ENCODE results near the gene TARM1. TPM values are rescaled to one million over a fixed set of nuclear protein-coding genes. Genes with fewer than 3 reads are reported as not detected.

TARM1 gene
- total and polyA plus RNA-seq, 4 donors = 0.60 to 0.71 TPM; not detected in 2

DNA sequence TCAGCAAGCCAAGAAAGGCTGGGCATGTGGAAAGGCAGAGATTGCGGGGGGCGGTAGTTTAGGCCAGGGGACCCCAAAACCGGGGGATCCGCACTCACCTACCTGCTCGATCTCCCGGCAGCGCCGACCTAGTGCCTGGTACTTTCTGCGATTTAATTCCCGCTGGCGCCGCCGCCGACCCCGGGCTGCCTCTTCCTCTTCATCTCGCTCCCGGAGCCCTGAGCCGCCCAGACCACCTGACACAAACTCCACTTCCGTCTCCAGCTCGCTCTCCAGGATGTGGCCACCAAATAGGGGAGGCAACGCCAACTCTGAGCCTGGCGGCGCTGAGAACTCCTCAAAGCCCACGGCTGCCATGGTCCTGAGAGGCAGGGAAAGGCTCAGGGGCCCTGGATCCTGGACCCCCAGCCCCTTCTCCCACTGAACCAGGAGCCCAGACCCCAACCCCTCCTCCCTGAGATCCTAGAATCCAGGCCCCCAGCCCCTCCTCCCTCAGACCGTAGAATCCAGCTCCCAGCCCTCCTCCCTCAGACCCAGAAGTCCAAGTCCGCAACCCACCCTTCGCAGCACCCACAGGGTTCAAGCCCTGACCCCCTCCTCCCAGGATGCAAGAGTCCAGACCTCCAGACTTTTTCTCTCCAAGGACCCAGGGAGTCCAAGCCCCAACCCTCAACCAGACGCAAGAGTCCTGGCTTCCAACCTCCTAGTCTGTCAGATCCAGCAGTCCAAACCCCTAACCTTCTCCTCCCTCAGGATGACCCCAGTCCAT, 33.4 kb upstream of the TARM1 start:
- Histone ChIP-seq H3K36me3 (ENCODE audit: control insufficient read depth in 4 of 4, insufficient read depth in 4 of 4, low read length in 4 of 4) (peaks cover 3 to 18% (median 10%) of the 10 kb centered on the region in 4 donors), H3K27ac (ENCODE audit: low read depth in 1 of 2, low read length in 1 of 2) (peak overlapping the region in 1 of 2 donors; percentile 95)
- no peak for DNase-seq

GRCh38 chr19:54109651-54110050, 28.5 kb upstream of the TARM1 start:
- Histone ChIP-seq H3K4me3 (no peak overlapping the region), H3K4me1 (ENCODE audit: control insufficient read depth in 5 of 5, insufficient read depth in 5 of 5, low read length in 5 of 5) (peaks cover 0 to 7% (median 0%) of the 10 kb centered on the region in 5 donors), H3K9ac (ENCODE audit: insufficient read depth in 1 of 2, low read length in 2 of 2) (no peak overlapping the region), H3K27ac (ENCODE audit: low read depth in 1 of 2, low read length in 1 of 2) (no peak overlapping the region), H3K27me3 (ENCODE audit: control insufficient read depth in 3 of 3, insufficient read depth in 3 of 3, low read length in 2 of 3) (no peaks in the 10 kb centered on the region), H3K9me3 (ENCODE audit: control insufficient read depth in 4 of 4, insufficient read depth in 3 of 4, low read length in 3 of 4) (no peaks in the 10 kb centered on the region), H3K36me3 (ENCODE audit: control insufficient read depth in 4 of 4, insufficient read depth in 4 of 4, low read length in 4 of 4) (peaks cover 8 to 49% (median 14%) of the 10 kb centered on the region in 4 donors)
- WGBS, 2 donors = 81 to 86% methylated on average over 6 of the region's 6 CpGs
- no peak for ATAC-seq (ENCODE audit: insufficient read depth, low FRiP score)
- no peak for TF ChIP-seq CTCF (IDR thresholded peaks at IDR 0.05; ENCODE audit: control extremely low read depth, extremely low read depth)
- DNase-seq = no peak

More for the DNA sequence above, 33.4 kb upstream of the TARM1 start:
- TF ChIP-seq CTCF (IDR thresholded peaks at IDR 0.05; ENCODE audit: control extremely low read depth, extremely low read depth) = no peak
- peak; percentile 5 for ATAC-seq (ENCODE audit: insufficient read depth, low FRiP score)
- Histone ChIP-seq H3K9ac (ENCODE audit: insufficient read depth in 1 of 2, low read length in 2 of 2) (peak overlapping the region; percentile 78 to 87), H3K9me3 (ENCODE audit: control insufficient read depth in 4 of 4, insufficient read depth in 3 of 4, low read length in 3 of 4) (no peaks in the 10 kb centered on the region), H3K4me3 (peak overlapping the region; percentile 73), H3K27me3 (ENCODE audit: control insufficient read depth in 3 of 3, insufficient read depth in 3 of 3, low read length in 2 of 3) (no peaks in the 10 kb centered on the region), H3K4me1 (ENCODE audit: control insufficient read depth in 5 of 5, insufficient read depth in 5 of 5, low read length in 5 of 5) (peaks cover 0 to 17% (median 0%) of the 10 kb centered on the region in 5 donors)
- WGBS, 2 donors = 11 to 19% methylated on average over 28 of the region's 28 CpGs

GRCh38 chr19:54108496-54108895, 27.3 kb upstream of the TARM1 start:
- no peak for TF ChIP-seq CTCF (IDR thresholded peaks at IDR 0.05; ENCODE audit: control extremely low read depth, extremely low read depth)
- H3K27me3 ChIP-seq (ENCODE audit: control insufficient read depth in 3 of 3, insufficient read depth in 3 of 3, low read length in 2 of 3) = no peaks in the 10 kb centered on the region

More at GRCh38 chr19:54108496-54108895, 27.3 kb upstream of the TARM1 start:
- H3K36me3 ChIP-seq (ENCODE audit: control insufficient read depth in 4 of 4, insufficient read depth in 4 of 4, low read length in 4 of 4) = peaks cover 8 to 49% (median 14%) of the 10 kb centered on the region in 4 donors
- 82 to 84% methylated on average over 7 of the region's 7 CpGs for WGBS, 2 donors
- H3K9me3 ChIP-seq (ENCODE audit: control insufficient read depth in 4 of 4, insufficient read depth in 3 of 4, low read length in 3 of 4) = no peaks in the 10 kb centered on the region
- no peak overlapping the region for H3K9ac ChIP-seq (ENCODE audit: insufficient read depth in 1 of 2, low read length in 2 of 2)
- no peak overlapping the region for H3K27ac ChIP-seq (ENCODE audit: low read depth in 1 of 2, low read length in 1 of 2)
- peaks cover 0 to 2% (median 0%) of the 10 kb centered on the region in 5 donors for H3K4me1 ChIP-seq (ENCODE audit: control insufficient read depth in 5 of 5, insufficient read depth in 5 of 5, low read length in 5 of 5)
- no peak for ATAC-seq (ENCODE audit: insufficient read depth, low FRiP score)
- DNase-seq = no peak
- H3K4me3 ChIP-seq = no peak overlapping the region
